GM19043 (cell line): Measurements from ENCODE around the gene SRD5A2.

Experiments
- ATAC-seq: cut with Tn5 transposase; IDR thresholded peaks from one replicate; pipeline ENCODE4 v1.9.1; 2021; ENCODE audit warnings: low read depth; ENCODE audit not compliant: unreplicated experiment

Gene SRD5A2

DNA sequence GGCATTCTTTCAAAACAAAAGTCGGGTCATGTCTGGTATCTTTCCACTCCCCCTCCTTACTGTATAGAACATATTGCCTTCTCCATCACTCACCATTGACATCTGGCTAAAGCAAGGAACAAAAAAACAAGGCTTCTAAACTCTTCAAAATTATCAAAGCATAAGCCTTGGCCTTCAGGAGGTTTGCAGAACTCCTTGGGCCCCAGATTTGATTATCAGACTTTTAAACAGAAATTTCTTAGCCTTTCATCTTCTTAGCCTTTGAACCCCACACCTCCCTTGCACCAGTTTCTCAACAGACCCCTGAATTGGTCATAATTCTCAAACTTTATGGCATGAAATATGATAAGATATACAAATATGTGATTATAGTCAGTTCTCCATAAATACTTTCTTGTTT, 106.4 kb downstream of the SRD5A2 start:
- no peak for ATAC-seq
